CMK (cell line): ENCODE results near the gene METTL24.

Source experiments
- DNase-seq: peaks from one replicate; pipeline ENCODE4 v3.0.0-alpha.2; 2010; ENCODE audit warnings: low read depth

Gene METTL24

DNA sequence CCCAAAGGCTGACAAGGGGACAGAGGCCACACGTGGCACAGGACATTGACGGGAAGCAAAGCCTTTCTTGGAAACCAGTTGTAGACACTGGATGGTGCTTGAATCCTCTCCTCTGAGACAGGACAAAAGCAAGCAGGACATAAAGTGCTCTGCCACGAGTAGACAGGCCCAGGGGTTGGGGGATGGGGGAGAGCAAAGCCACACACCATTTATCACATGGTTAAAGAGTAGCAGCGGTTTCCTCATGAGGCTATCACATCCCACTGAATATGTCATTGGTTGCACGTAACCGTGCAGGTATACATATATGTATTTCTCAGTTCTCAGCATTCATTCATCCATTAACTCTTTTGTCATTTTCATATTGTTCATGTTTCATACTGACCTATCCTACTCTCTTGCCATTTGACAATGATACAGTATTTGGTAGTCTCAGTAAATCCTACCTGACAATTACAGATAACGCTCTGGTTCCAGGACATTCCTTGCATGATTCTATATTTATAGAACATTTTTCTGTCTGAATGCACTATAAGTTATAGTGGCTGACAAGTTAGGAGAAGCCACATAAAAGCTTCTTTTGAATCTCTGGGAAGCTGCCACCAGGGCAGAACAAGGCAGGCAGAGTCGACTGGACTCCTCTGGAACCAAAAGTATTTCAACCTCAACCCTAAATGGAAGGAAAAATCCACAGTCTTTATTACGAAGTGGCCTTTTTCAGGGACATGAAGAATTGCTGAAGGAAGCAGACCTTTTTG, 23.5 kb downstream of the METTL24 start:
- DNase-seq = no peak

GRCh38 chr6:110332281-110332680, 25.9 kb downstream of the METTL24 start:
- no peak for DNase-seq

DNA sequence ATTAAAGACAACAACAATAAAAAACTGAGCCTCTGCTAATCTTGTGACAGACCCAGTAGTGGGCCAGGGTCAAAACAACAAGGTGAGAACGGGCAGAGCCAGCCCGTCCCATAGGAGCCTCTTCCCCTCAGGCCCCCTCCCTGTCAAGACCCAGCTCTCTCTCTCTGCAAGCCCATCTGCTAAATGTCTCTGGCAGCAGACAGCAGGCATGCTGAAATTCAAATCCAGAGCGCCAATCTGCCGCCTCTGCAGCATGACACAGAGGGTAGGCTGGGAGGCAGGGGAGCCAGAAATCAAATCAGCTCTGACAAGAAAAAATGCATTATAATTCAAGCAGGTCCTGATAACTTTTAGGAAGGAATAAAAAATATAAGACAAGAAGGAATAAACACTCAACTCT, 26.3 kb downstream of the METTL24 start:
- no peak for DNase-seq

DNA sequence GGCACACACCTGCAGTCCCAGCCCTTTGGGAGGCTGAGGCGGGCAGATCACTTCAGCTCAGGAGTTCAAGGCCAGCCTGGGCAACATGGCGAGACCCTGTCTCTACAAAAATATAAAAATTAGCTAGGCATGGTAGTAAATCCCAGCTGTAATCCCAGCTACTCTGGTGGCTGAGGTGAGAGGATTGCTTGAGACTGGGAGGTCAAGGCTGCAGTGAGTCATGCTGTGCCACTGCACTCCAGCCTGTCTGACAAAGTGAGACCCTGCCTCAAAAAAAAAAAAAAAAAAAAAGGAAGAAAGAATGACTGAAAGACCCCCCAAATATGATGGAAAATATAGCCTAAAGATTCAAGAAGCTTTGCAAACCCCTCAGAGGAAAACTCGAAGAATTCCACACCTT, 26.8 kb downstream of the METTL24 start:
- no peak for DNase-seq

GRCh38 chr6:110329714-110330436, 28.3 kb downstream of the METTL24 start:
- DNase-seq = no peak

DNA sequence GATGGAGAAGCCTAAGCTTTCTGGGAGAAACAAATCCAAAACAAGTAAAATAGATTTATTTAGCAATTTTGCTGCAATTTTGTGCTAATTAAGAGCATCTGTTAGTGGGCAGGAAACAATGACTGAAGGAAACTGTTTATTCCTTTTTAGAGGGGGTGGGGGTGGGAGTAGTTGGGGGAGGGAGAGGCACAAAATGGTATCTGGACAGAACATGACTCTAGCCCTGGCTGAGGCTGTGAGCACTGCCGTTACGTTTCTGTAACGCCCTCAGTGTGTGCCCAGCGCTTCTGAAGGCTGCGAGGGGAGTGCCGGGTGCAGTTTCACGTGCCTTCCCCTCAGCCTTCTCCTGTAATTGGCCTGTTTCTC, 28.8 kb downstream of the METTL24 start:
- DNase-seq = no peak

DNA sequence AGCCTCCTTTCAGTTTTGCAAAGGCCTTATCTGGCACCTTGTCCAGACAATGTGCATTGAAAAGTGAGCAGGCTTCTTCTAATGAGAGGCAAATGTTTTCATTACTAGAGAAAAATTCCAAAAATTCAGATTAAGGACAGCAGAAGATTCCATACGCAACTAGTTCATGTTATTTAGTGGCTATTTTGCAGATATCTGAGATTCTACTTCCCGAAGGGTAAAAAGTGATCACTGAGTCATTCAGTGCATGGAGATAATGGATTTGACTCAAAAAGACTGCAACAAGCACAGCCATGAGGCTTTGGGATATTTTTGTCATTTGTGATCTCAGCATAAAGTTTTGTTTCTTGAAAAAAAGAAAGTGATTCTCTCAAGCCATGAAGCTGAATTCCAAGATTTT, 29.9 kb downstream of the METTL24 start:
- no peak for DNase-seq

GRCh38 chr6:110327391-110327790, 30.8 kb downstream of the METTL24 start:
- DNase-seq = no peak

GRCh38 chr6:110326609-110327008, 31.5 kb downstream of the METTL24 start:
- DNase-seq = no peak

- DNase-seq = no peak
These were observed 32.1 kb downstream of the METTL24 start for GRCh38 chr6:110326057-110326456.

GRCh38 chr6:110325197-110325596, 33.0 kb downstream of the METTL24 start:
- no peak for DNase-seq

- DNase-seq = no peak
These were observed 33.6 kb downstream of the METTL24 start for GRCh38 chr6:110324548-110324947.

- DNase-seq = no peak
These were observed 34.9 kb downstream of the METTL24 start for GRCh38 chr6:110323258-110323657.

GRCh38 chr6:110322874-110323242, 35.3 kb downstream of the METTL24 start:
- DNase-seq = no peak

- no peak for DNase-seq
These were observed 35.8 kb downstream of the METTL24 start for GRCh38 chr6:110322151-110322873.

DNA sequence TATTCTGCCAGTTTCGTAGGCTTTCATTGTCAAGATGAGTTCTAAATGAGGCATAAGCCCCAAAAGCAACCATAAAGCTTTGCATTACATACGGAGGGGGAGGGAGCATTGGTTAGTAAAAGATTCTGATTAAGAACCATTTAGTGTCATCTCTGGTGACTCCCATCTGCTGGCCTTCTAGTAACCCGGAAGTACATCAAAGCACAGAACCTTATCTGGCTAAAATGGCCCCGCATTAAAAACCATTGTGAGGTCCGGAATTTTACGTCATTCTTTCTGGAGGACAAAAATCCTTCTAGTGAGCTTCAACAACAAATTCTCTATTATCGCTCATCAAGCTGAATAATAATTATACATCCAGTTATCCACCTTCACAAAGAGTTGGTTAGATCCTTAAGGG, 37.8 kb downstream of the METTL24 start:
- DNase-seq = no peak

- no peak for DNase-seq
These were observed 38.3 kb downstream of the METTL24 start for GRCh38 chr6:110319843-110320242.

DNA sequence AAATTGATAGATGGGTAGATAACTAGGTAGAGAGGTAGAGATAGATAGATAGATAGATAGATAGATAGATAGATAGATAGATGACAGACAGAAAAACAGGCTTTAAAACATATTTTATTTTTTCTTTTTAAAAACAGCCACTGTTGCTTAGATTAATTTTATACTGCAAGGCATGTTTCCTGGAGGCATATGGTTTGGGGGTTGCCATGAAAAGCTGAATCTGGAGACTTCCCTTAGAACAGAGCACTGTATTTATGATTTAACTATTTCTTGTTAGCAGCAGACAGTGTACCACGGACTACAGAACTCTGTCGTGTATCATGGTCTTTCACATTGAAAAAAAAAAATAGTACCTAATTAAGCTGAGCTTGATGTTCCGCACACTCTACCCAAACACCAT, 38.8 kb downstream of the METTL24 start:
- DNase-seq = no peak

DNA sequence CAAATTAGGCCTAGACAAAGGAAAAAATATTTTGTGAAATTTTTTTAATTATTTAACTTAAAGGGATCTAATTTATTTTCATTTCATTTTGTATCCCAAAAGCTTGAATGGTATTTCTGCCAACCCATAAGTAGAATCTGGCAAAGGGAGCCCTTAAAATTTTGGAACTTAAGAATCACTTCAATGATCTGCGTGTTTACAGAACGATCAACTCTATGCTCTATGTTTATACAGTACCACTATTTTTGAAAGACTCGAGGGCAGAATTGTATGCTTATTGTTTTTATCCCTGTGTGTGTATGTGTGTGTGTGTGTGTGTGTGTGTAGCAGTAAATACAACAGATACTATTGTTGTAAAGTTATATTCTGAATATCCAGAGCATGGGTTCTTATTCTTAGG, 39.2 kb downstream of the METTL24 start:
- no peak for DNase-seq

GRCh38 chr6:110317646-110318045, 40.5 kb downstream of the METTL24 start:
- DNase-seq = no peak

- no peak for DNase-seq
These were observed 41.0 kb downstream of the METTL24 start for GRCh38 chr6:110317189-110317588.

GRCh38 chr6:110315869-110316398, 42.2 kb downstream of the METTL24 start:
- DNase-seq = no peak
